GM20000 (cell line): ENCODE results near the gene GPNMB.

Experiments used
- DNase-seq: peaks from one replicate; pipeline ENCODE4 v3.0.0; 2012; ENCODE audit warnings: low spot score
- TF ChIP-seq, protein P1 (sequence below): IDR thresholded peaks from 2 replicates; pipeline ENCODE4 v1.5.1; 2012; ENCODE audit warnings: mild to moderate bottlenecking, control low read depth; ENCODE audit errors: extremely low read depth, missing control alignments

The GPNMB gene

GRCh38 chr7:23208316-23208715 lies 38.3 kb upstream of the GPNMB start:
- no peak for DNase-seq

DNA sequence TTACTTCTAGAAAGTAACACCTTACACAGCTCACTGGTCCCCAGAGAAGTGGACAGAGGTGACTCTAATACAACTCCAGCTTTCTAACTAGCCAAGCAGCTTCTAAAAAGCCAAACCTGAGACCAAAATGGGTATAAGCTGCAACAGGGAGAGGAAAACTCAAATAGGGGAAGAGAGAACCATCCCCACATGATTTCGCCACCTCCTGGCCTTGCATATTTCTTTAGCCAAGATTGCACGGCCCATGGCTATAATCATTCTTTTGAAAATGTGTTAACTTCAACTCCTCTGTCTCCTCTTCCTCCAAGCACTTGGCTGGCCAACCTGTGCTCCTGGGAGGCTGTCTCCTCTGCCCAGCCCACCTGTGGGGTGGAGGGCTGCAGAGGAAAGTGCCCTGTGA lies 36.1 kb upstream of the GPNMB start:
- DNase-seq: no peak
- TF ChIP-seq, protein P1, sequence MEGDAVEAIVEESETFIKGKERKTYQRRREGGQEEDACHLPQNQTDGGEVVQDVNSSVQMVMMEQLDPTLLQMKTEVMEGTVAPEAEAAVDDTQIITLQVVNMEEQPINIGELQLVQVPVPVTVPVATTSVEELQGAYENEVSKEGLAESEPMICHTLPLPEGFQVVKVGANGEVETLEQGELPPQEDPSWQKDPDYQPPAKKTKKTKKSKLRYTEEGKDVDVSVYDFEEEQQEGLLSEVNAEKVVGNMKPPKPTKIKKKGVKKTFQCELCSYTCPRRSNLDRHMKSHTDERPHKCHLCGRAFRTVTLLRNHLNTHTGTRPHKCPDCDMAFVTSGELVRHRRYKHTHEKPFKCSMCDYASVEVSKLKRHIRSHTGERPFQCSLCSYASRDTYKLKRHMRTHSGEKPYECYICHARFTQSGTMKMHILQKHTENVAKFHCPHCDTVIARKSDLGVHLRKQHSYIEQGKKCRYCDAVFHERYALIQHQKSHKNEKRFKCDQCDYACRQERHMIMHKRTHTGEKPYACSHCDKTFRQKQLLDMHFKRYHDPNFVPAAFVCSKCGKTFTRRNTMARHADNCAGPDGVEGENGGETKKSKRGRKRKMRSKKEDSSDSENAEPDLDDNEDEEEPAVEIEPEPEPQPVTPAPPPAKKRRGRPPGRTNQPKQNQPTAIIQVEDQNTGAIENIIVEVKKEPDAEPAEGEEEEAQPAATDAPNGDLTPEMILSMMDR: no peak

More at GRCh38 chr7:23208316-23208715, 38.3 kb upstream of the GPNMB start:
- TF ChIP-seq, protein P1: no peak

GRCh38 chr7:23211589-23211988 lies 35.0 kb upstream of the GPNMB start:
- DNase-seq: no peak
- TF ChIP-seq, protein P1: no peak

DNA sequence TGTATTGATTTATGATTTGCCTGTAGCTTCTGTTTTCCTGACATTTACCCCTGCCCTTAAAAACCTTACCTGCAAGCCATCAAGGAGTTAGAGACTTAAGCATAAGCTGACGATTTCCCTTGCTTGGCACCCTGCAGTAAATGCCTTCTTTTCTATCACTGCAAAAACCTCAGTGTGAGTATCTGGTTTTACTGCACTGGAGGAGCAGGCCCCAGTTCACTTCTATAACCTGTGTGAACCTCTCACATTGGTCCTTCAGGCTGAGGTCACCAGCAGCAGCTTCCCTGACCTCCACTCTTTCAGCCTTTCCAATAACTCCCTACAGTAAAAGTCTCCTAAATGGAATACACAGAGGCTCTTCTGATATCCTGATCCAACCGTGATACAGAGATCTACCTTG lies 34.2 kb upstream of the GPNMB start:
- DNase-seq: no peak
- TF ChIP-seq, protein P1: no peak

DNA sequence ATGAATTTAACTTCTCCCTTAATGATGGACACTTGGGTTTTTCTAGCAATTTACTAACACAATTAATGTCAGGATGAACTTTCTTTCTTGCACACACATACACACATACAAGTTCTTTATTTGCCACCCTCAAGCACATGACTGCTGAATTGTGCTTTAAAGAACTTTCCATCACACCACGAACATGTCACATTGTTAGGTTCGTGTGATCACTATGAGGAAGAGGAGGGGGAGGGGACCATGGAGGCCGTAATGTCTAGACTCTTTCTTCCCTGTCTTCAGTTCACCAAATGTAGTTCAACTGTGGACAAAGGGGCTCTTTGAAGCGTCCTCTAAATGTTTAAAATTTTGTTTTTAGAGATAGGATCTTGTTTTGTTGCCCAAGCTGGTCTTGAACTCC lies 33.7 kb upstream of the GPNMB start:
- DNase-seq: no peak
- TF ChIP-seq, protein P1: no peak

GRCh38 chr7:23213755-23214154 lies 32.8 kb upstream of the GPNMB start:
- TF ChIP-seq, protein P1: no peak

GRCh38 chr7:23214423-23214822 lies 32.2 kb upstream of the GPNMB start:
- DNase-seq: no peak
- TF ChIP-seq, protein P1: no peak

More at GRCh38 chr7:23213755-23214154, 32.8 kb upstream of the GPNMB start:
- no peak for DNase-seq
